Neuronal stem cell (in vitro differentiated cells): ENCODE results near the gene BTBD2.
A peak's percentile ranks its signal among the peaks of the same experiment; 100 is the strongest.

ENCODE experiments used
- DNase-seq: peaks from one replicate; pipeline ENCODE4 v3.0.0-alpha.2; 2013; ENCODE audit warnings: low spot score
- H2AFZ ChIP-seq: one replicate; pipeline ENCODE4 v1.6.1; 2013; ENCODE audit warnings: mild to moderate bottlenecking, low read length, inconsistent platforms
- H2AK5ac ChIP-seq: 2 replicates; pipeline ENCODE4 v1.6.1; 2013; ENCODE audit warnings: low read depth, mild to moderate bottlenecking, inconsistent platforms, low read length, moderate library complexity, mixed read lengths
- H2BK120ac ChIP-seq: 2 replicates; pipeline ENCODE4 v1.6.1; 2013; ENCODE audit warnings: low read depth, mild to moderate bottlenecking, inconsistent platforms, low read length, moderate library complexity, mixed read lengths
- H2BK12ac ChIP-seq: one replicate; pipeline ENCODE4 v1.6.1; 2013; ENCODE audit warnings: low read length, inconsistent platforms
- H2BK15ac ChIP-seq: 2 replicates; pipeline ENCODE4 v1.6.1; 2013; ENCODE audit warnings: mild to moderate bottlenecking, low read length, inconsistent platforms, mixed read lengths
- H2BK5ac ChIP-seq: one replicate; pipeline ENCODE4 v1.6.1; 2013; ENCODE audit warnings: inconsistent platforms, mild to moderate bottlenecking, low read length, moderate library complexity
- H3K14ac ChIP-seq: one replicate; pipeline ENCODE4 v1.6.1; 2013; ENCODE audit warnings: low read length, inconsistent platforms
- H3K18ac ChIP-seq: 2 replicates; pipeline ENCODE4 v1.6.1; 2013; ENCODE audit warnings: low read length, inconsistent platforms
- H3K23ac ChIP-seq: 2 replicates; pipeline ENCODE4 v1.6.1; 2013; ENCODE audit warnings: low read depth, mild to moderate bottlenecking, mixed read lengths, low read length, inconsistent platforms; ENCODE audit not compliant: poor library complexity
- H3K27ac ChIP-seq: replicated peaks from 3 replicates; pipeline ENCODE4 v1.5.1; 2013; ENCODE audit warnings: low read length, inconsistent platforms
- H3K27me3 ChIP-seq, 3 experiments: 2 replicates each; pipeline ENCODE4 v1.6.1; 2013; ENCODE audit warnings: low read length in 3 of 3, mild to moderate bottlenecking in 2 of 3, inconsistent platforms in 1 of 3, low read depth in 1 of 3, mixed read lengths in 1 of 3, moderate library complexity in 1 of 3; ENCODE audit not compliant: control insufficient read depth in 3 of 3, insufficient read depth in 3 of 3
- H3K36me3 ChIP-seq, 2 donors: replicated peaks in 1 of 2; 2 replicates each; pipeline ENCODE4 v1.6.1; 2013; ENCODE audit warnings: low read length in 2 of 2; ENCODE audit not compliant: control insufficient read depth in 2 of 2, insufficient read depth in 2 of 2
- H3K4ac ChIP-seq: 2 replicates; pipeline ENCODE4 v1.6.1; 2013; ENCODE audit warnings: inconsistent platforms, mild to moderate bottlenecking, low read length, moderate library complexity
- H3K4me1 ChIP-seq, 2 donors: 1 replicate in 1 of 2; 2 replicates in 1 of 2; pipeline ENCODE4 v1.6.1; 2013; ENCODE audit warnings: low read length in 2 of 2, low read depth in 1 of 2; ENCODE audit not compliant: control insufficient read depth in 2 of 2, insufficient read depth in 1 of 2
- H3K4me2 ChIP-seq: one replicate; pipeline ENCODE4 v1.6.1; 2013; ENCODE audit warnings: mild to moderate bottlenecking, low read length, inconsistent platforms; ENCODE audit not compliant: insufficient read depth, poor library complexity, severe bottlenecking
- H3K4me3 ChIP-seq, 2 donors: 2 replicates each; pipeline ENCODE4 v1.5.1; 2013; ENCODE audit warnings: low read length in 2 of 2, mild to moderate bottlenecking in 2 of 2, inconsistent platforms in 1 of 2, moderate library complexity in 1 of 2
- H3K79me1 ChIP-seq: one replicate; pipeline ENCODE4 v1.6.1; 2013; ENCODE audit warnings: low read depth, mild to moderate bottlenecking, inconsistent platforms, low read length, moderate library complexity
- H3K9ac ChIP-seq: one replicate; pipeline ENCODE4 v1.6.1; 2013; ENCODE audit warnings: mild to moderate bottlenecking, low read depth, low read length, inconsistent platforms; ENCODE audit not compliant: poor library complexity
- H3K9me3 ChIP-seq, 2 donors: replicated peaks in 1 of 2; 2 replicates each; pipeline versions ENCODE3 to v1.6.1; 2013; ENCODE audit warnings: low read length in 2 of 2, mild to moderate bottlenecking in 2 of 2, inconsistent platforms in 1 of 2, low read depth in 1 of 2, mixed read lengths in 1 of 2, moderate library complexity in 1 of 2; ENCODE audit not compliant: control insufficient read depth in 2 of 2, insufficient read depth in 1 of 2
- H4K8ac ChIP-seq: one replicate; pipeline ENCODE4 v1.6.1; 2013; ENCODE audit warnings: low read depth, mild to moderate bottlenecking, inconsistent platforms, low read length, moderate library complexity
- H4K91ac ChIP-seq: one replicate; pipeline ENCODE4 v1.6.1; 2013; ENCODE audit warnings: low read length, low read depth, mild to moderate bottlenecking, inconsistent platforms; ENCODE audit not compliant: poor library complexity
- WGBS, 2 donors: extraction: QIAGEN DNeasy Blood & Tissue Kit; methylation state at CpG; one replicate each; pipeline ENCODE4 v1.1.7; 2013; ENCODE audit warnings: missing lambda C conversion rate in 2 of 2, mixed read lengths in 1 of 2; ENCODE audit not compliant: insufficient read length in 2 of 2, insufficient replicate concordance in 1 of 2; ENCODE audit errors: extremely low coverage in 2 of 2; 5-methylcytosine and 5-hydroxymethylcytosine counted together

Gene BTBD2

GRCh38 chr19:1942934-1943555, 72.5 kb downstream of the BTBD2 start:
- Histone ChIP-seq H2AK5ac (peak overlapping the region; percentile 94), H3K18ac (peak overlapping the region; percentile 82), H2AFZ (no peak overlapping the region), H4K91ac (no peak overlapping the region), H3K27ac (peak overlapping the region; percentile 87), H3K4me2 (peak overlapping the region; percentile 97), H3K4ac (peak overlapping the region; percentile 10), H3K14ac (no peak overlapping the region), H2BK15ac (no peak overlapping the region), H3K36me3 (peaks cover 0 to 13% of the 10 kb centered on the region in 2 donors), H2BK12ac (no peak overlapping the region), H3K9ac (peak overlapping the region; percentile 82), H3K79me1 (peaks cover 27% of the 10 kb centered on the region), H3K23ac (peak overlapping the region; percentile 99), H2BK120ac (no peak overlapping the region), H2BK5ac (peak overlapping the region; percentile 96), H4K8ac (no peak overlapping the region), H3K4me3 (peak overlapping the region; percentile 82 to 96), H3K9me3 (no peaks in the 10 kb centered on the region), H3K4me1 (peaks cover 14 to 21% of the 10 kb centered on the region in 2 donors), H3K27me3 (no peaks in the 10 kb centered on the region)
- DNase-seq = no peak
- WGBS, 2 donors = no CpG with 5 or more reads among the region's 21 CpGs

- Histone ChIP-seq H3K9ac (peak overlapping the region; percentile 100), H2AFZ (peak overlapping the region; percentile 83), H3K4ac (peak overlapping the region; percentile 66), H2AK5ac (peak overlapping the region; percentile 94), H3K4me3 (peak overlapping the region; percentile 82 to 96), H3K23ac (peak overlapping the region; percentile 98), H2BK5ac (peak overlapping the region; percentile 96), H3K27me3 (no peaks in the 10 kb centered on the region), H4K8ac (no peak overlapping the region), H3K14ac (peak overlapping the region; percentile 100), H3K4me2 (peak overlapping the region; percentile 97), H2BK12ac (peak overlapping the region; percentile 84), H2BK120ac (peak overlapping the region; percentile 31), H3K27ac (peak overlapping the region; percentile 87), H3K79me1 (peaks cover 26% of the 10 kb centered on the region), H3K4me1 (peaks cover 14 to 21% of the 10 kb centered on the region in 2 donors), H3K36me3 (peaks cover 0 to 9% of the 10 kb centered on the region in 2 donors), H2BK15ac (peak overlapping the region; percentile 67), H3K9me3 (no peaks in the 10 kb centered on the region), H4K91ac (no peak overlapping the region), H3K18ac (peak overlapping the region; percentile 98)
- no CpG with 5 or more reads among the region's 40 CpGs for WGBS, 2 donors
- DNase-seq = peak; percentile 81
Observed at GRCh38 chr19:1942078-1942933, 73.2 kb downstream of the BTBD2 start.

GRCh38 chr19:1941146-1942077, 74.1 kb downstream of the BTBD2 start, which contains the start of gene CSNK1G2:
TSS of gene CSNK1G2 (plus strand) at chr19:1941172. CDS start at chr19:1969773, 28,601 bp downstream.
- no peak within 1 kb of the TSS for H3K4ac ChIP-seq
- no peak for DNase-seq
- peaks cover 0 to 3% of the 10 kb centered on the region in 2 donors for H3K36me3 ChIP-seq
- H2BK12ac ChIP-seq = no peak within 1 kb of the TSS
- H3K4me3 ChIP-seq = peak within 1 kb of the TSS; percentile 86 to 96
- H2AFZ ChIP-seq = peak within 1 kb of the TSS; percentile 96
- WGBS, 2 donors = no CpG with 5 or more reads among the region's 97 CpGs
- H3K27me3 ChIP-seq = no peaks in the 10 kb centered on the region
- no peak within 1 kb of the TSS for H2BK120ac ChIP-seq
- peak within 1 kb of the TSS; percentile 98 for H3K23ac ChIP-seq
- H3K4me2 ChIP-seq = peak within 1 kb of the TSS; percentile 97
- H4K8ac ChIP-seq = no peak within 1 kb of the TSS
- no peak within 1 kb of the TSS for H4K91ac ChIP-seq
- peak within 1 kb of the TSS; percentile 100 for H3K9ac ChIP-seq
- peak within 1 kb of the TSS; percentile 45 for H2BK15ac ChIP-seq
- H3K79me1 ChIP-seq = peaks cover 23% of the 10 kb centered on the region
- peak within 1 kb of the TSS; percentile 94 for H2BK5ac ChIP-seq
- H3K9me3 ChIP-seq = no peaks in the 10 kb centered on the region
- H3K18ac ChIP-seq = peak within 1 kb of the TSS; percentile 98
- H3K14ac ChIP-seq = peak within 1 kb of the TSS; percentile 94
- H3K4me1 ChIP-seq = peaks cover 14 to 21% of the 10 kb centered on the region in 2 donors
- peak within 1 kb of the TSS; percentile 87 for H3K27ac ChIP-seq
- H2AK5ac ChIP-seq = peak within 1 kb of the TSS; percentile 97
